HG02870 (cell line): ENCODE results near the gene LENG9.
"Not testable (repeated sequence)": the region's sequence is repeated elsewhere in the genome, so short reads cannot be mapped to it uniquely, and the experiment has no call there.

Experiments used
- ATAC-seq: cut with Tn5 transposase; IDR thresholded peaks from one replicate; pipeline ENCODE4 v1.9.1; 2021; ENCODE audit warnings: mild to moderate bottlenecking, moderate library complexity; ENCODE audit not compliant: unreplicated experiment

Gene LENG9

DNA sequence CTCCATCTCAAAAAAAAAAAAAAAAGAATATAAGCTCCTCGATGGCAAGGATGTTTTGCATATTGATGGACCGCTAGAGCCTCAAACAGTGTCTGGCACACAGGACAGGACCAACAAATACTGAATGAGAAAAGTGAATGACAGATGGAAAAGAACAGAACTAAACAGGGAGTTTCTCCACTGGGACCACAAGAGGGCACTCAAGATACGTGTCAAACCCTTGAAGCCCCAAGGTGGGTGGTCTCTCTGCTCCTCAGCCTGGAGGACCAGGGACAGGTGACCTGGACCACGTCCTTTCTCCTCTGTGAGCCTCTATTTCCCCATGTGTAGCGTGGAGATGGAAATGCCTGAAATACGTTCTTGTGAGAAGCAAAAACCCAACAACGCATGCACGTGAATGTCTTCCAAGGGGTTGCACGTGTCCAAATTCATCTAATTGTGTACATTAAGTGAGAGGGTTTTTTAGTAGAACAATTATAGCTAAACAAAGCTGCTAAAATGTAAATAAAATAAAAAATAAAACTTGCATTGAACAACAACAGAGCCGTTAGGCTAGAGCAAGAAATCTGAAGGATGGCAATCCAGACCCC, 15.2 kb upstream of the LENG9 start:
- no peak for ATAC-seq

DNA sequence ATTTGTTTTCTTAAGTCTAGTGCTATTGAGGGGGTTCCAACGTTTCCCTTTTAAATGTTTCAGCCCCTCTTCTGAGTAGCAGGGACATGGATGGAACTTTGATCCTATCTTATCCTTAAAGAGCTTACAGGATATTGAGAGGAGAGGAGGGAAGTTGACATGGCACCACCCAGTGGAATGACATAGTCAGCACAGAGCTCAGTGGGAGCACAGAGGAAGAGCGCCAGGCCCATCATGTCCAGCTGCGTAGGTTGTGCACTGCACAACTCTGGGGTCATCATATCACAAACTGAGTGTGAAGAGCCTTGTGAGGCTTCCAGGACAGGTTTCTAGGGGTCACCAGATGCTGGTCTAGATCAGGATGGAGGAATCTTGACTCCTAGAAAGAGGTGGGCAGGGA, 14.1 kb upstream of the LENG9 start:
- no peak for ATAC-seq

DNA sequence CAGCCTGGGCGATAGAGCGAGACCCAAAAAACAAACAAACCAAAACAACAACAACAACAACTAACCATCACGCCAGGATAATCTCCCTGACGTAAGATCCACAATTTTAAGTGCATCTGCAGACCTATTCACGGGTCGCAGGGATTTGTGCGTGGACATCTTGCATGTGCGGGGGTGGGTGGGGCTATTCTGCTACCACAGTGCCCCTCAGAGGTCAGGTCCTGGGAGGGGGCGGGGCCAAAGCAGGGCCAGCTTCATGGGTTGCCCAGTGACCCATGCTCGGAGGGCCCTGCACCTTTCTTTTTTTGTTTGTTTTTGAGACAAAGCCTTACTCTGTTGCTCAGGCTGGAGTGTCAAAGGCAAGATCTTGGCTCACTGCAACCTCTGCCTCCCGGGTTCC, 12.1 kb upstream of the LENG9 start:
- no peak for ATAC-seq

DNA sequence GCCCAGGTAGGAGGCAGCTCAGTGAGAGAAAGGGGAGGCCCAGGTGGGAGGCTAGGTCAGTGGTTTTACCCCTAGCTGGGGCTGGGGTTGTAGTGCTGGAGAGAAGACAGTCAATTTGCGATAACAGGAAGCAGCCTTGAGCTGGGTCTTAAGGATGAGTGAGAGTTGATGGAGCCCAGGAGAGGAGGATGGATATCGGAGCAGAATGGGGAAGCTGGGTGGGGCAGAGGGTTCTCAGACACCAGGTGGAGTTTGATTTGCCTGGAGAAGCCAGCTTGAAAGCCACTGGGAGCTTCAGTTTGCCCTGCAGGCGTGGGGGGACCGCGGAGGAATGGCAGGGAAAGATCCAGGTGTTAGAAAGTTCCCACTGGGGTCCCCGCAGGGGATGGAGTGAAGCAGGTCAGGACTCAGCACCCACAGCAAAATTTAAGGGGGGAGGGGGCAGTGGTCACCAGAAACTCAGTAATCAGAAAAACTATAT, 10.4 kb upstream of the LENG9 start:
- no peak for ATAC-seq

DNA sequence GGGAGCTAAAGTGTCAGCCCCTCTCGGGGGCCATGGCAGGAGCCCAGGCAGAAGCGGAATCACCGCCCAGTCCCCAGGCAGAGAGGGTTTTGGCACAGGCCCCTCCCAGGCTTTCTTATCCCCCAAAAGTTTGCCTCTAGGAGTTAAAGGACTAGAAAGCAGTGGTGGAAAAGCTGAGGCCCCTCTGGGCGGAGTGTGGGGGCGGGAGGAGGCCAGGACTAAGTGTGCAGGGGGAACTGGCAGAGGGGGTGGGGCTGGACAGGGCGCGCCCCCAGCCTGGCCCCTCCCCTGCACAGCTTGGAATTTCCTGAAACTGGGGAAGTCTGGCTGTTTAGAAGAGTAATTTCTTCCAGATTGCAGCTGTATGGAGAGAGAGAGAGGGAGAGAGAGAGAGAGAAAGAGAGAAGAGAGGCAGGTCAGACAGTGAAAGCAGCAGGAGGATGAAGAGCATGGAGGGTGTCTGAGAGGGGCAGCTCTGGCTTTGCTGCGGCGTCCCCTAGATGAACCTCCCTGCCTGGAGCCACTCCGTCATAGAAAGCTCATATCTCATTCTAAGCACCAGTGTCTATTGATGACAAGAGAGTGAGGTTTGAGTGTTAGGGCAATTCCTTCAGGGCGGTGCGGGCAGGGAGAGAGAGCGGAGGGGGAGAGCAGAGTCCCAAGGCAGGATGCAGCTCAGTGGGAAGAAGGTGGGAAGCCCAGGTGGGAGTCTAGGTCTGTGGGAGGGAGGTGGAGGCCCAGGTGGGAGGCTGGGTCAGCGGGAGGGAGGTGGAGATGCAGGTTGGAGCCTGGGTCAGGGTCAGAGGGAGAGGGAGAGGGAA, 9.7 kb upstream of the LENG9 start, which contains the start of gene CDC42EP5:
Gene CDC42EP5, minus strand, starts transcription at position 226 of the 821 bp plus-strand sequence. CDS start 7,749 bp downstream, outside the sequence.
- no peak for ATAC-seq

DNA sequence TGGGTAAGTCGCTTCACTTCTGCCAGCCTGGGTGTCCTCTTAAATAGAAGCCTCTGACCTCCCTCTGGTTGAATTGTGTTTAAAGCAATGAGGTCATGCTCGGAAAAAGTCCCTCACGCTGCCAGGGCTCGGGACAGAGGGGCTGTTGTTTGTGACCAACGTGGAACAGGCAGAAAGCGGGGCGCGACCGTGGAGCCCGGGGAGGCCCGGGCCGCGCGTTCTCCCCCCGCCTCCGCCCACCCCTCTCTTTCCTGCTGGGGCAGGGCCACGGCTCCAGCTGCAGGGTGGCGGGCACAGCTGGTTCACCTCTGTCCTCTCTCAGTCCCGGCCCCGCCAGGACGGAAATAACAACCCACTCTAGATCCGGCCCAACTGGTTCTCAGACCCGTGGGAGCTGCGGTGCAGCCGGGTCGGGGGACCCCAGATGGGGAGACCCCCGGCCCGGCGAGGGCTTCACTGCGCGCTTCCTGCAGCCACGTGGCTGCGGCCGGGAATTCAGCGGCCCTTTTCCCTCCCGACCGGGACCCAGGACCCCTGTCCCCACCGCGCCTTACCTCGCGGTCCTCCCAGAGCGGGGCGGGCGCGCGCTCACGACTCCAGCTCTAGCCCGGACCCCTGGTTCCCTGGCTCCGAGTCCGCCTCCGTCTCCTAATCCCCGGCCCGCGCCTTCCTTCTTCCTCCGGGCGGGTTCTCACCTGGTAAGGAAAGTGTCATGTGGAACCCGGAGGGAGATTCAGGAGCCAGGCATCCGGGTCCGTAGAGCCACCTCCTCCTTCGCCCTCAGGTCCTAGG, 7.6 kb upstream of the LENG9 start:
- no peak for ATAC-seq

DNA sequence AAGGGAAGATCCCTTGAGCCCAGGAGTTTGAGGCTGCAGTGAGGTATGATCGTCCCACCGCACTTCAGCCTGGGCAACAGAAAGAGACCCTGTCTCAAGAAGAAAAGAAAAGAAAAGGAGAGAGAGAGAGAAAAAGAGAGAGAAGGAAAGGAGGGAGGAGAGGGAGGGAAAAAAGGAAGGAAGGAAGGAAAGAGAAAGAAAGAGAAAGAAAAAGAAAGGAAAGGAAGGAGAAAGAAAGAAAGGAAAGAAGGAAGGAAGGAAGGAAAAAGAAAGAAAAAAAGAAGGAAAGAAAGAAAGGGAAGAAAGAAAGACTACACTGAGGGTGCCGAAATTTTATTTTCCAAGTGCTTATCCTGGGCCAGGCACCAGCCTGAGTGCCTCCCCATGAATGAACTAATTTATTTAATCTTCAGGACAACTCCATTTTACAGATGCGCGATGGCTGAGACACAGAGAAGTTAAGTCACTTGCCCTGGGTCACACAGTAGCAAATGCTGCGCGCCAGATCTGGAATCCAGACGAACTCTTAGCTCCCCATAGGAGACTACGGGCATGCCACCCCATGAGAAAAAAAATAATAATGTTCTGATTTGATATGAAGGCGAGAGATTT, 6.8 kb upstream of the LENG9 start:
- no peak for ATAC-seq

DNA sequence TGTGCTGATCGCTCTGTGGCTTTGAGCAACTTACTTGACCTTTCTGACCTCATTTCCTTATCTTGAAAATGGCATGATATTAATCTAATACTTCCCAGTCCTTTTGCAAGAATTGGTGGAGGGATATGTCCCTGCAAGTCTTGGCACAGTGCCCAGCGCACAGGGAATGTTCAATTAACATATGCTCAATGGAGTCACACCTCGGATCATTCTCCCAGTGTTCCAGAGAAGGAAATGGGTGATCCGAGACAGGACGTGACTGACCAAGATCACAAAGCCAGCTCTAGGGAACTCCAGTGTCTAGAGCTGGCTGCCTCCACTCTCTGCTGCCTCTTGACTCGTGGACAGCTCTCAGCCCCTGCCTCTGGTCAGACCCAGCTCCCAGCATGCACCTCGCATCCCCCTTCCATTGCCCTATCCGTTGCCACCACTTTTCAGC, 5.9 kb upstream of the LENG9 start:
- no peak for ATAC-seq

DNA sequence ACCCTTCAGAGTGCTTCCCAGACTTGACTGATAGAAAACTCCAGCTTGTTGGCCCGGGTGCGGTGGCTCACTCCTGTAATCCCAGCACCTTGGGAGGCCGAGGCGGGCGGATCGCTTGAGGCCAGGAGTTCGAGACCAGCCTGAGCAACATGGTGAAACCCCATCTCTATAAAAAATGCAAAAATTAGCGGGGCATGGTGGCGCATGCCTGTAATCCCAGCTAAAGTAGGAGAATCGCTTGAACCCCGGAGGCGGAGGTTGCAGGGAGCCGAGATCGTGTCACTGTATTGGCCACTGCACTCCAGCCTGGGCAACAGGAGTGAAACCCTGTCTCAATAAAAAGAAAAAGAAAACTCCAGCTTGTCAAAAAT, 2.5 kb upstream of the LENG9 start:
- ATAC-seq, result not testable (repeated sequence)

DNA sequence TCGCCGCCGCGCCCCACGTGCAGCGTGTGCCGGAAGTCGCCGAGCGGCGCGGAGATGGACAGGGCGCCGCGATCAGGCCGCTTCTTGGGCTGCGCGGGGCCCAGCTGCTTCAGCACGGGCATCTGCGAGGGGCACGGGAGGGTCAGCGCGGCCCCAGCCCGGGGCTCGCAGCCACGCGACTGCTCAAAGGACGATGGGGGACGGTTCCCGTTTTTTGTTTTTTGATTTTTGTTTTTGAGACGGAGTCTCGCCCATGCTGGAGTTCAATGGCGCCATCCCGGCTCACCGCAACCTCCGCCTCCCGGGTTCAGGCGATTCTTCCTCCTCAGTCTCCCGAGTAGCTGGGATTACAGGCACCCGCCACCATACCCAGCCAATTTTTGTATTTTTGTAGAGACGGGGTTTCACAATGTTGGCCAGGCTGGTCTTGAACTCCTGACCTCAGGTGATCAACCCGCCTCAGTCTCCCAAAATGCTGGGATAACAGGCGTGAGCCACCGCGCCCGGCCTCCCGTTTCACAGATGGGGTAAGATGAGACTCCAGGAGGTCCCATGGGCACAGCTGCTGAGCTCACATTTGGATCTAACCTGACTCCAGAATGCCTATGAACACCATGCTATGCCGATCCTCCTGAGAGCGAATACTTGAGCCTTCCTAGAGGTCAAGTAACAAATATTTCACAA, 2.0 kb upstream of the LENG9 start:
- no peak for ATAC-seq

DNA sequence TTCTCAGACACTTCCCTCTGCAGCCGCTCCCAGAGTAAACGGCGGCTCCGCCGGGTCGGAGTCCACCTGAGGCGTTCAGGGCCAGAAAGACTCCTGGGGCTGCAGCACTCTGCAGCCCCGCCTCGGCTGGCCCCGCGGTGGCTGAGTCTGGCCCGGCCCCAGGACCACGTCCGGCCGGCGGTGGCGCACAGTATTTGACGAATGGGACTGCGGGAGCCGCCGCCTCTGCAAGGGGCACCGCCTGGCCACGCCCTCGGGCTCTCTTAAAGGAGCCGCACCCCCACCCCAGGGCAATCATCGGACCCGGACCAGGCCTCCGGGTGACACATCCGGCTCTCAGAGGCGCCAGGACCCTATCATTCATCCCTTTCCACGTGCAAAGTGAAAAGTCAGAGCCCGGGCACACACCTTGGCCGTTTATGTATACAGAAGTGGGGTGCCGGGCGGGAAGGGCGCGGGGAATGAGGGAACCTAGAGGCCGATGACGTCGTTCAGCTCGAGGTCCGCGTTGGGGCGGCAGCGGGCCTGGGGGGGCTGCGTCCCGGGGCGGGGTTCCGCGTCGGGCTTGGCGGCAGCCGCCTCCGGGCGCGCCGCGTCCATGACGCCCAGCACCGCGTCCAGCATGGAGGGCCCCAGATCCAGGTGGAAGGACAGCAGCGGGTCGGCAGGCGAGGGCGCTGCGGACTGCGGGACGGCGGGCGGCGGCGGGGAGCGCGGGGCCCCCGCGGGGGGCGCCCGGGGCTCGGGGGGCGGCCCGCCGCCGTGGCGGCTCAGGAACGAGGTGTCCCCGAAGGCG, 1.2 kb upstream of the LENG9 start:
- ATAC-seq, result peak; percentile 33

DNA sequence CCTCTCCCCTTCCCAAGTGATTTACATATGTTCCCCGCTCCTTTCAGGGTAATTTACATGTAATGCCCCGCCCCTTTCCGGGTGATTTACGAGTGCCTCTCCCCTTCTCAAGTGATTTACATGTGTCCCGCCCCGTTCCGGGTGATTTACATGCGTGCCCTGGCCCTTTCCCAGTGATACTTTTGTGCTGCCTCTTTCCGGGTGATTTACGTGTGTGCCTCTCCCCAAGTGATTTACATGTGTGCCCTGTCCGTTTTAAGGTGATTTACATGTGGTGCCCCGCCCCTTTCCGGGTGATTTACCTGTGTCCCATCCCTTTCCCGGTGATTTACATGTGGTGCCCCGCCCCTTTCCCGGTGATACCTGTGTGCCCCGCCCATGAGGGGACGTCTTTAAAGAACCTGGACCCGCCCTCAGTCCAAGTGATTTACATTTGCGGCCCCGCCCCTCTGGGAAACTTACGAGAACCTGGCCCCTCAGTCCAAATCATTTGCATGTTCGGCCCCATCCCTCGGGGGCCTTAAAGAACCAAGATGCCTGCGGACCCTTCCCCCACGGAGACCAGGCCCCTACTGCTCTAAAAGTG, 559 bp upstream of the LENG9 start:
- peak; percentile 39 for ATAC-seq

DNA sequence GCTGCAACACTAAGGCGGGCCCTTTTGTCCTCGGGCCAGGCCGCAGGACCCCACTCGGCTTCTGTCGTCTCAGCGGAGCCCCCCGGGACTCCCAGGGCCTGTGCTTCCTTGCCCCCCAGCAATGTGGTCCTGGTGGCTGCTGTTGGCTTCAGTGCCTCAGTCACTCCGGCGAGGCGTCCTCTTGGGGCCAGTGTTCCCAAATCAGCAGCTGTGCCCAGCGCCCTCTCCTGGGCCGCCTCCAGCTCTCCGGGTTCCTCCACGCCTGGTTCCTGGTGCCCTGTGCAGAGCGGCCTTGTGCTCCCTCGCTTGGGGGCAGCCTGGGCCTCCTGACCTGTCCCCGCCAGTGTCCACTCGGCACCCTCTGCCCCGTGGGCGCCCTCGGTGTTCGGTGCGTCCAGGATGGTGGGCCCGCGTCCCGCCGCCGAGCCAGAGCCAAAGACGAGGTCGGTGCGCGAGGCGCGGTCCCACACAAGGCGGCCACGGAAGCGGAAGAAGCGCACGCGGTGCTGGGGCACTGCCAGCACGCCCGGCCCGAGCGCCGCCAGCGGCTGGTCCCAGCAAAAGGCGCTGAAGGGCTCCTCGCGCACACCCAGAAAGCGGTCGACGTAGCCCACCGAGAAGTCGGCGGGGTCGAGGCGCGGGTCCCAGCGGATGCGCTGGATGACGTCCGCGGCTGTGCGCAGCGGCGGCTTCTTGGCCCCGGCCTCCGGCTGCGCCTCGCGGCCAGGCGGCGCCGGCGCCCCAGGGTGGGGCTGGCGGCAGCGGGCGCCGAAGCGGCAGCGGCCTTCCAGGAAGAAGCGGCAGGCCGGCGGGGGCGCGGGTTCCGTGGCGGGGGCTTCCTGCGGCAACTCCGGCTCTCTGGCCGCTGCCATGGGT, 685 bp downstream of the LENG9 start:
- peak; percentile 1 for ATAC-seq

DNA sequence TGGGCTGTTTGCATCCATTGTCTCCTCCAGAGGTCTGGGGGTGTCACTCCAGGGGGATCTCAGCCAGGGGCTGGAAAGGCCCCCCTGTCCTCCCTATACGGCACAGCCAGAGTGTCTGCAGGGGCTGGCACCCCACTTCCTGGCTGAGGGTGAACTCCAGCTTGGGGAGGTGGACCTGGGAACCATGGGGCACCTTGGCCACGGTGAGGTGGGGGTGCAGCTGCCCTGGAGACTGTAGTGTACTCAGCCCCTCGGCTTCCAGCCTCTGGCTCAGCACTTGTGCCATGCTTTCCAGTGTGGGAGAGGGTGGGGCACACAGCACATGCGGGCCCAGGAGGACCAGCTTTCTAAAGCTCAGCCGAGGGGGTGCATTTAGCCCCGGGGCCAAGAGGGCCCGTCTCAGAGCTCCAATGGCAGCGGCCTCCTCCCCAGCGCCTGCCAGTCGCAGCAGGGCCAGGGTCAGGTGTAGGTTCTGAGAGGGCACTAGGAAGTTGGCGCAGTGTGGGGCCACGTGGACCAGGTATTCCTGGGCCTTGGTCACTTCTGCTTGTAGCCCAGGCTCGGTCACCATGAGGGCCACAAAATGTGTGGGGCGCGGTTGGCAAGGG, 1.4 kb downstream of the LENG9 start:
- no peak for ATAC-seq

DNA sequence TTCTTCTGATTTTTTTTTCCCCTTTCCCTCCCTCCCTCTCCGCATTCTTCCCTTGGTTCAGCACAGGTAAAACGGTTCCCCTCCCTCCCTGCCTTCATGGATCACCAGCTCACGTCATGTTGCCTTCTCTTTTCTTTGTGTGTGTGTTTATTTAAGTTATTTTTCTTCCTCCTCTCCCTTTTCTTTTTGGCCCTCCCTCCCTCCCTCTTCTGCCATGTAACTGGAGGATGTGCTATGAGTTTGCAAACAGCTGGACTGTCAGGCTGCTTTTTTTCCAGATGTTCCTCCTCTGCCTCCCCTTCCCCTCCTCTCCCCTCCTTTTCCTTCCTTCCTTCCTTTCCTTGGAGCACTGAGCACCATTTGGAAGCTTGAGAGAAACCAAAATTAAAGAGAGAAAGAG, 2.0 kb downstream of the LENG9 start:
- no peak for ATAC-seq

DNA sequence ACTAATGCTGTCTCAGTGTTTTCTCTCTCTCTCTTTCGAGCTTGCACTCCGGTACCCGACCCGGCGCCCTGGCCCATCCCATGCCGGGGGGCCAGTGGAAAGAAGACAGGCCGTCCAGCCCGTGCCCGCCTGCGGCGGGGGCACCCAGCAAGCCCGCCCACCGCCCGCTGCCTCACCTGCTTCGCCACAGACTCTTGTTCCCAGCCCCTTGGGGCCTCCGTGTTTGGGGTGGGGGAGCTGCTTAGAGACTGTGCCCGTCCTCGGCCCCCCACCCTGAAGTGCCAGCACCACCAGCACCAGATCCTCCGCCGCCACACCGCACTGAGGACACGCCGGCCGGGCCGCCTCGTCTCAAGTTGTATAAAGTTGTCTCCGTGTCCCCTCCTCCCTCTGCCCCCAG, 2.4 kb downstream of the LENG9 start:
- ATAC-seq, result no peak

DNA sequence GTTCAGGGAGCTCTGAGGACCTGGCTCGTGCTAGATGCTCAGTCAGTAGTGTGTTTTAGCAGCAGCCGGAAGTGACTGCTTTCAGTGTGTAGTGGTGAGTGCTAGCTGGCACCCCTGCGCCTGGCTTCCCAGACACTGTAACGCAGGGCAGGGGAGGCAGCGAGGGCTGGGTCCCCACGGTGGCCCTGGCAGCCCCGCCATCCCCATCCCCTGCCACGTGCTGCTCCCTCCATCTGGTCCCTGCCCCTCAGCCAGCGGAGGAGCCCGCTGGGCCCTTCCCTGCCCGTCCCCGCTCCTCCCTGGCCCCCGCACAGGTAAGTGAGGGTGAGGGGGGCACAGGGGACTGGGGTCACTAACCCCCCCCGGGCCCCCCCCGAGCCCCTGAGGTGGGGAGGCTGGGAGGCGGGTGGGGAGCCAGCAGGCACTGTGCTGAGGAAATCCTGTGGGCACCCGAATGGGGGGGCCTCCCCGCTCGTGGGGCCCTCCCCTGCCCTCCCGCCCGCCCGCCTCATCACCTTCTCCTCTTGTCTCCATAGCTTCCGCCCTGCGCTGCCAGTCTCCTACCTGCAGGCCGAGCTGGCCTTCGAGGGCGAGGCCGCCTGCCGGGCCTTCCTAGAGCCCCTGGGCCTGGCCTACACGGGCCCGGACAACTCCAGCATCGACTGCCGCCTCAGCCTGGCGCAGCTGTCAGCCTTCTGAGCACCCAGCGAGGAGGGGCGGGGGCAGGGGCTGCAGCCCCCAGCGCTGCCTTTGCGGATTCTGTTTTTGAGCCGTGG, 3.2 kb downstream of the LENG9 start:
- no peak for ATAC-seq
